Measurements from ENCODE around the gene TAB2. TPM values are rescaled to one million over a fixed set of nuclear protein-coding genes. Genes with fewer than 3 reads are reported as not detected.

The TAB2 gene
- total RNA-seq, 1 experiment from 2014 or later: 56.7 TPM

DNA sequence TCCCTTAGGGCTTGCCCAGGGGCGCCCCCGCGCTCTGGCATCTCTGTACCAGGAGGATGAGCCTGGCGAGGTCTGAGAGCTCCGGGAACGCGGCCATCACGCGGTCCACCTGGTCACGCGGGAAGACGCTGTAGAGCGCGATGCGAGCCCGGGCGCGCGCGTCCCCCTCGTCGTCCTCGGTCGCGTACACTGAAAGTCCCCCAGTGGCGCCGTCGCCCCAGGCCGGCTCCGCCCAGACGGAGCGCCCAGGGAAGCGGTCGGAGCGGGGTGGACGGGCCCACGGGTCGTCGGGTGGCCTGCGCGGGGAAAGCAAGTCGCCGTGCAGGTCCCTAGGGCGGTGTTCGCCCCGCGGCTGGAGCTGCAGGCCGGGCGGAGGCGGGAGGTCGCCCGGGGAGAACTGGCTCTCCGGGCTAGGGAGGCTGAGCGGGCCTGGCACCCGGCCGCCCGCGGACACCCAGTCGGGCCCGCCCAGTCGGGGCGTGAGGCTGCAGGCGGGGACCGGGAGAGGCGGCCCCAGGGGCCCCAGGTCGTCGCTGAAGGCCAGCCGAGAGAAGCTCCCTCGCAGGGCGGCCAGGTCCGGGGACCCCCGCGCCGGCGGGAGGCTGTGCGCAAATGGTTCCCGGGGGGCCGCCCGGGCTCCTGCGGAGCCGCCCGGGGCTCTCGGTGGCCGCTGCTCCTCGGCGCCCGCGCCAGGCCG lies 133.3 kb downstream of the TAB2 start:
- intact Hi-C loops (cut with micrococcal nuclease): no loop called here
- Histone ChIP-seq H3K4me1 (ENCODE audit: control insufficient read depth in 1 of 2, insufficient read depth in 2 of 2, low read length in 2 of 2) (peaks cover 8 to 10% of the 10 kb centered on the region in 2 experiments; a peak in 3 of 4 replicates), H3K9ac (ENCODE audit: low read length) (no peak overlapping the region), H3K27ac (ENCODE audit: low read depth, low read length) (no peak overlapping the region), H3K79me2 (ENCODE audit: insufficient read depth, low read length) (no peaks in the 10 kb centered on the region), H4K20me1 (ENCODE audit: insufficient read depth) (no peaks in the 10 kb centered on the region), H3K9me3 (ENCODE audit: control insufficient read depth in 1 of 2, insufficient read depth in 1 of 2, low read depth in 1 of 2, low read length in 2 of 2) (no peaks in the 10 kb centered on the region), H3K27me3 (ENCODE audit: insufficient read depth, low read length) (no peaks in the 10 kb centered on the region), H3K4me3 (replicated peaks in 1 of 2; ENCODE audit: low read depth in 1 of 2, low read length in 2 of 2) (no peak overlapping the region), H3K9me2 (ENCODE audit: insufficient read depth) (no peaks in the 10 kb centered on the region), H3K4me2 (ENCODE audit: low read length) (no peak overlapping the region), H2AFZ (ENCODE audit: low read depth, low read length, poor library complexity, severe bottlenecking) (no peak overlapping the region), H3K36me3 (ENCODE audit: control insufficient read depth in 1 of 2, insufficient read depth in 2 of 2, low read length in 2 of 2) (no peaks in the 10 kb centered on the region)
- ChIA-PET POLR2A (no interaction called here), RAD21 (ENCODE audit: low non-redundant PET in 1 of 2, low total read pairs in 2 of 2, uncharacterized antibody in 2 of 2, unreplicated experiment in 2 of 2) (no interaction called here), CTCF (no interaction called here)
- TF ChIP-seq ELF1 (IDR thresholded peaks at IDR 0.05; ENCODE audit: borderline replicate concordance, low read depth) (no peak), EZH2phosphoT487 (IDR thresholded peaks at IDR 0.05; ENCODE audit: borderline replicate concordance) (no peak), SRF (IDR thresholded peaks at IDR 0.05; ENCODE audit: low read depth) (no peak)
- TF ChIP-seq, protein P1, sequence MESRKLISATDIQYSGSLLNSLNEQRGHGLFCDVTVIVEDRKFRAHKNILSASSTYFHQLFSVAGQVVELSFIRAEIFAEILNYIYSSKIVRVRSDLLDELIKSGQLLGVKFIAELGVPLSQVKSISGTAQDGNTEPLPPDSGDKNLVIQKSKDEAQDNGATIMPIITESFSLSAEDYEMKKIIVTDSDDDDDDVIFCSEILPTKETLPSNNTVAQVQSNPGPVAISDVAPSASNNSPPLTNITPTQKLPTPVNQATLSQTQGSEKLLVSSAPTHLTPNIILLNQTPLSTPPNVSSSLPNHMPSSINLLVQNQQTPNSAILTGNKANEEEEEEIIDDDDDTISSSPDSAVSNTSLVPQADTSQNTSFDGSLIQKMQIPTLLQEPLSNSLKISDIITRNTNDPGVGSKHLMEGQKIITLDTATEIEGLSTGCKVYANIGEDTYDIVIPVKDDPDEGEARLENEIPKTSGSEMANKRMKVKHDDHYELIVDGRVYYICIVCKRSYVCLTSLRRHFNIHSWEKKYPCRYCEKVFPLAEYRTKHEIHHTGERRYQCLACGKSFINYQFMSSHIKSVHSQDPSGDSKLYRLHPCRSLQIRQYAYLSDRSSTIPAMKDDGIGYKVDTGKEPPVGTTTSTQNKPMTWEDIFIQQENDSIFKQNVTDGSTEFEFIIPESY (IDR thresholded peaks at IDR 0.05; ENCODE audit: extremely low read depth, insufficient replicate concordance, low read length): no peak
- BruUV-seq (replicated peaks): no TSS peak
- DNase-seq (ENCODE audit: low read depth, low spot score) (no peak), ATAC-seq (no peak)

DNA sequence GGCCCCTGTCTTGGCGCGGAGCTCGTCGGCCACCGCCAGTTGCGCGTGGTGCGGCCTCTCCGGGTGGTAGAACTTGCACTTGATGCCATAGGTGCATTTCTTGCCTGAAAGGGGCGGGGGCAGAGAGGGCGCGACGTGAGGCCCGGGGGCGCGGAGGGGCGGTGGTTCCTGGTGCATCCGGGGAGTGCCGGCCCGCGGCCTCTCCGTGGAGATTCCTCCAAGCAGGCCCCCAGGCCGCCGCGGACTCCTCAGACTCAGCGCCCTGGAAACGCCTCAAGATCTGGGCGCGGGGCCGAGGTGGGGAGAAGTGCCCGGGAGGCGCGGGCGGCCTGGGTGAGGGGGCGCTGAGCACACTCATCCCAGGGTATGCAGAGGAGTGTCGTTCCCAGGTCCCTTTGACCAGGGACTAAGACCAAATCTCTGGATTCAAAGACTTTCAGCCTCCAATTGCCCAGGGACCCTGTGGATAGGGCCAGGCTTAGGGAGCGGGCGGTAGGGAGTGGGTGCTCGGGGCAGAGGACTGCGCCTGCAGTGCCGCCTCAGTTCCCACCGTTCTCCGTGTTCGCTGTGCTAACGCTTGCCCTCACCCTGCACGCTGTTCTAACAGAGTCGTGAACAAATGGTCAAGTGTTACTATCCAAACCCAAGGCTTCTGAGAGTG lies 134.0 kb downstream of the TAB2 start:
- ChIA-PET RAD21 (ENCODE audit: low non-redundant PET in 1 of 2, low total read pairs in 2 of 2, uncharacterized antibody in 2 of 2, unreplicated experiment in 2 of 2) (no interaction called here), POLR2A (no interaction called here), CTCF (no interaction called here)
- ATAC-seq (no peak), DNase-seq (ENCODE audit: low read depth, low spot score) (no peak)
- H3K9me3 ChIP-seq (ENCODE audit: control insufficient read depth in 1 of 2, insufficient read depth in 1 of 2, low read depth in 1 of 2, low read length in 2 of 2): no peaks in the 10 kb centered on the region
- intact Hi-C loops (cut with micrococcal nuclease): no loop called here
- peaks cover 8 to 10% of the 10 kb centered on the region in 2 experiments; a peak in 3 of 4 replicates for H3K4me1 ChIP-seq (ENCODE audit: control insufficient read depth in 1 of 2, insufficient read depth in 2 of 2, low read length in 2 of 2)
- no peaks in the 10 kb centered on the region for H3K79me2 ChIP-seq (ENCODE audit: insufficient read depth, low read length)
- H3K27me3 ChIP-seq (ENCODE audit: insufficient read depth, low read length): no peaks in the 10 kb centered on the region
- BruUV-seq (replicated peaks): no TSS peak
- no peak overlapping the region for H3K4me2 ChIP-seq (ENCODE audit: low read length)
- H3K9ac ChIP-seq (ENCODE audit: low read length): no peak overlapping the region
- H3K36me3 ChIP-seq (ENCODE audit: control insufficient read depth in 1 of 2, insufficient read depth in 2 of 2, low read length in 2 of 2): no peaks in the 10 kb centered on the region
- no peak overlapping the region for H3K27ac ChIP-seq (ENCODE audit: low read depth, low read length)
- TF ChIP-seq TCF7L2 (IDR thresholded peaks at IDR 0.05; ENCODE audit: borderline replicate concordance, extremely low read depth, insufficient read depth, insufficient read length) (no peak), ZNF274 (IDR thresholded peaks at IDR 0.05; ENCODE audit: low read depth, low read length) (no peak), EGR1 (IDR thresholded peaks at IDR 0.05; ENCODE audit: low read depth) (no peak), ZFX (IDR thresholded peaks at IDR 0.05) (no peak), EZH2 (IDR thresholded peaks at IDR 0.05) (no peak)
- TF ChIP-seq, protein P2, sequence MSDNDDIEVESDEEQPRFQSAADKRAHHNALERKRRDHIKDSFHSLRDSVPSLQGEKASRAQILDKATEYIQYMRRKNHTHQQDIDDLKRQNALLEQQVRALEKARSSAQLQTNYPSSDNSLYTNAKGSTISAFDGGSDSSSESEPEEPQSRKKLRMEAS (IDR thresholded peaks at IDR 0.05): no peak
- TF ChIP-seq, protein P1 (IDR thresholded peaks at IDR 0.05; ENCODE audit: extremely low read depth, insufficient replicate concordance, low read length): no peak
- no peak overlapping the region for H3K4me3 ChIP-seq (replicated peaks in 1 of 2; ENCODE audit: low read depth in 1 of 2, low read length in 2 of 2)
- no peaks in the 10 kb centered on the region for H3K9me2 ChIP-seq (ENCODE audit: insufficient read depth)
- H4K20me1 ChIP-seq (ENCODE audit: insufficient read depth): no peaks in the 10 kb centered on the region
- no peak overlapping the region for H2AFZ ChIP-seq (ENCODE audit: low read depth, low read length, poor library complexity, severe bottlenecking)

Measured in HCT116 (cell line).